GM18519 (cell line): ENCODE results near the gene ACBD6.

Experiments
- ATAC-seq: cut with Tn5 transposase; IDR thresholded peaks from one replicate; pipeline ENCODE4 v1.9.1; 2021; ENCODE audit warnings: mild to moderate bottlenecking, moderate library complexity; ENCODE audit not compliant: unreplicated experiment, low FRiP score

ACBD6 gene

GRCh38 chr1:180311011-180311730, 191.2 kb downstream of the ACBD6 start:
- no peak for ATAC-seq

GRCh38 chr1:180310095-180310494, 192.3 kb downstream of the ACBD6 start:
- ATAC-seq: no peak

DNA sequence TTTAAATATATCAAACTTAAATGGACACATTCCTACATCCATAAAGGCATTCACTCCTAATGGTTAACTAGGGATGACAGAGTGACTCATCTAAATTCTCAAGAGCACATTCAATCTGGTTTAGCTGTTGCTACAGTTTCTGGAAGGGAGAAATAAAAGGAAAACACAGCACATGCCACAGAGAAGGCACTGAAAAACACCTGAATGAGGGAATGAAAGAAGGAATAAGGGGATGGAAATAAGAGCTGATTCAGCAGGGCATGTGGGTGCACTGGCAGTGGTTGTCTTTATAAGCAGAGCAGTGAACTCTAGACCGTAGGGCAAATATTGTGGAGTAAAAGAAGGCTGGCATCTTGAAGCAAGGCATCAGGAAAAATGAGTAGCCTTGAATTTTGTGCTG, 193.0 kb downstream of the ACBD6 start:
- no peak for ATAC-seq

DNA sequence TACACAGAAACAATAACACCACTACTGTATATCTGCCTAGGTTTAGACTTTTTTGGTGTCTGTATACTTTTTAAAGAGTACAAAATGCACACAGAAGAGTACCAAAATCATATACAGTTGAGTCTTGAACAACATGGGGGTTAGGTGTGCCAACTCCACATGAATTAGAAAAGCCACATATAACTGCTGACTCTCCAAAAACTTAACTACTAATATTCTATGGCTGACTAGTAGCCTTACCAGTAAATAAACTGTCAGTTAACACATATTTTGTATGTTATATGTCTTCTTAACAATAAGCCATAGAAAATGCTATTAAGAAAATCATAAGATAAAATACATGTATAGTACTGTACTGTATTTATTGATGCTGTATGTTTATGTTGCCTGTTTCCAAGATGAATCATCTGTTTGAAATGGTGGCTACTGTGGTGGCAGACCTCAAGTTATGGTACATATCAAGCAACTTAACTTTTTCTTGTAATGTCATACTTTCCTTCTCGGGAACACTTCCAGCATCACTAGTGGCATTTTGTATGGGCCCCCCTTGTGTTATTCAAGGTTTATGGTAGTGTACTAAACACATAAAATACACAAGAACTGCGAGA, 201.1 kb downstream of the ACBD6 start:
- ATAC-seq: no peak

DNA sequence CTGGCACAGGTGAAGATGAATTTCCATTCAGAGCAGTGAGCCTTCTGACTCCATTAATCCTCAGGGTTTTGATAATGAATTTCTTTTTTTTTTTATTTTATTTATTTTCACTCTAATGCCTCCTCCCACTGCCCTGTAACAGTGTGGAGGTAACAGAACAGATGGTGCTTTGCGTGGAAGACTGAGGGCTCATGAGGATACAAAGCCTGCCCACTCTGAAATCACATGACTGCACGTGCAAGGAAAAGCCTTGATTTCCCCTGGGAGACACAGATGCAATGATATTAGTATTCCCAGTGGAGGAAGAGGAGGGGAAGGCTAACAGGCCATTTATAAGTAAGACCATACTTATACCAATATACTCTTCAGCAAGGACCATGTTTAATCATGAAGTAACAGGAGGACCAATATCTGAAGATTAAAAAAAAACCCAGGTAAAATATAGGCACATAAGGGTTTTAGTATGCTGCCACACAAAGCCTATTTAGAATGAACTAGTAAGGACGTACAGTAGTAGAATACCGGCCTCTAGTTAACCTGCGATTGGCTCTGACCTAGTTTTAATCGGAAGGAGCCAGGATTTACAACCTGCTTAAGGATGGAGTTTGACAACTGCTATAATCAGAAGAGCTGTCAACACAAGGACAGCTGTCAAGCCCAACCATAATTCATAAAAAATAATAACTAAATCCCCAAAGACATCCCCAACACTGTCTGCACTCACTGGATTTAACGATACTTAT, 202.7 kb downstream of the ACBD6 start:
- ATAC-seq: no peak

DNA sequence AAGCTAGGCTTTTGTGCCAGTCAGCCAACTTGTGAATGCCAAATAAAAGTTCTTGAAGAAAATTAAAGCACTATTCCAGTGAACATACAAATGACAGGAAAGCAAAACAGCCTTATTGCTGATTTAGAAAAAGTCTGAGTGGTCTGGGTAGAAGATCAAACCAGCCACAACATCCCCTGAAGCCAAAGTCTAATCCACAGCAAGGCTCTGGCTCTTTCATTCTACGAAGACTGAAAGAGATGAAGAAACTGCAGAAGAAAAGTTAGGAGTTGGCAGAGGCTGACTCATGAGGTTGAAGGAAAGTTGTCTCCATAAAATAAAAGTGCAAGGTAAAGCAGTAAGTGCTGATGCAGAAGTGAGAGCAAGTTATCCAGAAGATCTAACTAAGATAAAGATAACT, 206.4 kb downstream of the ACBD6 start:
- no peak for ATAC-seq

DNA sequence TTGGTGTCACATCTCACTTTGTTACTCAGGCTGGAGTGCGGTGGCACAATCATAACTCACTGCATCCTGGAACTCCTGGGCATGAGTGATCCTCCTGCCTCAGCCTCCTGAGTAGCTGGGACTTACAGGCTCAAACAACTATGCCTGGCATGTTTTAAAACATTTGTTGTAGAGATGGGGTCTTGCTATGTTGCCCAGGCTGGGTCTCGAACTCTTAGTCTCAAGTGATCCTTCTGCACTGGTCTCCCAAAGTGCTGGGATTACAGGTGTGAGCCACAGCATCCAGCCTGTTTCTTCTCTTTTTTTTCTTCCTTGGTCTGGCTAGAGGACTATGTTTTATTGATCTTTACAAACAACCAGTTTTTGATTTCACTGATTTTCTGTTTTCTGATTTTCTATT, 207.7 kb downstream of the ACBD6 start:
- ATAC-seq: no peak

- no peak for ATAC-seq
Observed at GRCh38 chr1:180291004-180291403, 211.4 kb downstream of the ACBD6 start.

DNA sequence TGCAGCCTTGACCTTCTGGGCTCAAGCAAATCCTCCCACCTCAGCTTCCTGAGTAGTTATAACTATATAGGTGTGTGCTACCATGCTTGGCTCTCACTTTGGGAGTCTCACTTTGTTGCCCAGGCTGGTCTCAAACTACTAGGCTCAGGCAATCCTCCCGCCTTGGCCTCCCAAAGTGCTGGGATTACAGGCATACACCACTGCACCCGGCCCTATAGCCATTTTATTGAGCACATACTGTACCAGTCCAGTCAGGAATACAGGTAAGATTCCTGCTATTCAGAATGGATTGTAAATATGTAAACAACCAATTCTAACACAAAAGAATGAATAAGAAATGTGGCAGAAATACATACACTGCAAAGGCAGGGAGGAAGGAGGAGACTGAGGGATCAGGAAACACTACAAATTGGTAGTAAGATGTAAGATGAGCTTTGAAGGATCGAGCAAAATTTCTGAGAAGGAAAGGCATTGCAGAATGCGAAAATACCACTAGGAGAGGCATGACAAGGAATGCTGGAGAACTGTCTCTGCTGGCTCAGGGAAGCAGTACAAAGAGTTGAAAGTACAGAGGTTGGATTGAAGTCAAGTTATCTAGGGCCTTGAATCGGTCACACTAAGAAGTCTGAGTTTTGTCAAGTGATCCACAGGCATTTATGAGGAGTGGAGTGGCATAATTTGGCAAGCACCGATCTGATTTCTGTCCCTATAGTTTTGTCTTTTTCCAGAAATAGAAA, 211.9 kb downstream of the ACBD6 start:
- ATAC-seq: no peak

- ATAC-seq: no peak
Observed at GRCh38 chr1:180288940-180289339, 213.4 kb downstream of the ACBD6 start.

- no peak for ATAC-seq
Observed at GRCh38 chr1:180287988-180288705, 214.2 kb downstream of the ACBD6 start.

GRCh38 chr1:180286417-180286816, 216.0 kb downstream of the ACBD6 start:
- no peak for ATAC-seq

DNA sequence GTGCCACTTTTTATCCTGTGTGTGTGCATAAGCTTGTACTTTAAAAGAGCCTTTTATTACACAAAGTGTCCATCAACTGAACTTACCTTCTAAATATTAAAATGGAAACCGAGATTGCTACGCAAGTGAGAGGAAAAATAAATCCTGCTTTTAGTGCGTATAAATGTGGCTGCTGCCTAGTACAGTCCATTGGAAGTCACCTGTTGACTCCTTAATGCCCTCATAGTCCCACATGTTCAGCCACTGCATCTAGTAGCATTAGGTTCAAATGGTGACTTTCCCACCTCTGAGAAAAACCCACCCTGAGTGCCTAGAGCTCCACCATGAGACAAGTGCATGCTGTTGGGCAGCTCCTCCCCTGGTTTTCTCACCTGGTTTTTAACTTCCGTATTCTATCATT, 219.3 kb downstream of the ACBD6 start:
- ATAC-seq: no peak

DNA sequence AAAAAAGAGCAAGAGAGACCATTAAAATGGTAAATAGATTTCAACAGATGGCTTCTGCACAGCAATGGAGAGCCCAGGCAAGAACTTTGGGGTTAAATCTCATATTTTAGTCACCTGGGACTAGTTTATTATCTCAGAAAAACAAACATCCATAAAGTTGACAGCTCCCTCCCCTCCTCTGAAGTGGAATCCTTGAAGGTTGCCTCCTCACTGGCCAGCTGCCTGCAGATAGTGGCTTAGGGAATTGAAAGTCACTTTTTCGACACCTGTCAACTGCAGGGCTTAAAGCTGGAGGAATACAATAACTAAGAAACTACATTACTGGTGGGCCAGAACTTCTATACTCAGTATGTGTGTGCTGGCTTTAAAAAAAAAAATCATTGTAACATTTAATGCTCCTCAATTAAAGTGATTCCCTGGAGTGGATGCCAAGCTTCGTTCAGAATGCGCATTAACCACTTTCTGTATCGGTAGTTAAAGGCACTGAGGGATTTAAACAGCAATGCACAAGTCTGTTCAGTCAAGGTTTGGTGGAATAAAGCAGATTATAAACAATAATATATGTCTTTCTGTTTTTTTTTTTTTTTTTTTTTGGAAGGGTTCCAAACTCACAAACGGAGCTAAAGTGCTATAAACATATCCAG, 219.9 kb downstream of the ACBD6 start:
- no peak for ATAC-seq

GRCh38 chr1:180281490-180281889, 220.9 kb downstream of the ACBD6 start:
- ATAC-seq: no peak

DNA sequence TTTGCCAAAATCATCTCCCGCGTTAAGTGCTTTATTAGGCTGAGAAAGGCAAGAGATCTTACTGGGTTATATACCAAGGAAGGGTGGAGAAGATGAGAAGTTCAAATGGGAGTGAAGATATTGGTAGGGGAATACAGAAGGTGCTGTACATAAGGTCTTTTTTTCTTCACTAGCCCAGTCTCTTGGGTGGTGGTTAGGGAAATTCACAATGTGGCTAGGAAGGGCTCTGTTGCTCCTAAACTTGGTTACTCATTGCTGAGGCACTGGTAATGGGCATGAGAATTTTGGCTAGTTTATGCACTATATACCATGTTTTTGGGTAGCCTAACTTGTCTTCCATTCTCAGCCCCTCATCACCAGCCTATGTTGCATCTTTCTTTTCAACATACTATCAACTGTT, 221.8 kb downstream of the ACBD6 start:
- ATAC-seq: no peak

GRCh38 chr1:180279651-180280050, 222.7 kb downstream of the ACBD6 start:
- no peak for ATAC-seq

- no peak for ATAC-seq
Observed at GRCh38 chr1:180278596-180279395, 223.6 kb downstream of the ACBD6 start.

DNA sequence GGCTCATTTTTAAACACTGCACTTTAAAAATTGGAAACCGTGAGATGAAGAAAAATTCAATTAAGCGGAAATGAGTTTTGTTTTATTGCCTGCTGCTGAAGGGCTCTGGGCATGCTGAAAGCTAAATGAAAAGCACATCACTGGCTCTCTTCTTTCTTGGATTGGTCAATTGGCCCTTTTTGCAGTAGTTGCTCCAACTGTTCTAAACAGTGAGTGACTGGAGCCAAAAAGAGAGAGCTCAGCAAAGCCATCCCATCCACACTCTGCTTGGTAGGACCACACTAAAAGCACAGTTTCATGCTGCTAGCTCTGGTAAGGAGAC, 224.2 kb downstream of the ACBD6 start:
- no peak for ATAC-seq
